ENCODE data around the gene MDFI.

The MDFI gene

GRCh38 chr6:41671376-41671775, 33.1 kb downstream of the MDFI start:
- no peak for TF ChIP-seq CTCF (conservative IDR thresholded peaks at IDR 0.05; ENCODE audit: low read depth)
- POLR2A ChIA-PET (ENCODE audit: low non-redundant PET): no interaction called here
- no peak overlapping the region for H3K27ac ChIP-seq
- CTCF ChIA-PET: no interaction called here
- no peak for DNase-seq (ENCODE audit: low spot score)

- DNase-seq (ENCODE audit: low spot score): no peak
- ChIA-PET CTCF (no interaction called here), POLR2A (ENCODE audit: low non-redundant PET) (no interaction called here)
- no peak for TF ChIP-seq CTCF (conservative IDR thresholded peaks at IDR 0.05; ENCODE audit: low read depth)
- H3K27ac ChIP-seq: no peak overlapping the region
Observed at GRCh38 chr6:41672016-41672415, 33.7 kb downstream of the MDFI start.

GRCh38 chr6:41672816-41673703, 34.8 kb downstream of the MDFI start:
- DNase-seq (ENCODE audit: low spot score): no peak
- ChIA-PET CTCF (interaction anchor here (1.4 kb wide), 1 partner anchor 11 kb away, joined by 6 read pairs; no protein-coding TSS in a partner anchor), POLR2A (ENCODE audit: low non-redundant PET) (no interaction called here)
- no peak overlapping the region for H3K27ac ChIP-seq
- no peak for TF ChIP-seq CTCF (conservative IDR thresholded peaks at IDR 0.05; ENCODE audit: low read depth)

GRCh38 chr6:41673704-41674000, 35.4 kb downstream of the MDFI start:
- TF ChIP-seq CTCF (conservative IDR thresholded peaks at IDR 0.05; ENCODE audit: low read depth): no peak
- no peak for DNase-seq (ENCODE audit: low spot score)
- ChIA-PET POLR2A (ENCODE audit: low non-redundant PET) (no interaction called here), CTCF (interaction anchor here (1.4 kb wide), 1 partner anchor 10 kb away, joined by 6 read pairs; no protein-coding TSS in a partner anchor)
- no peak overlapping the region for H3K27ac ChIP-seq

- no peak overlapping the region for H3K27ac ChIP-seq
- CTCF ChIA-PET: interaction anchor here (1.0 kb wide), 1 partner anchor 9 kb away, joined by 5 read pairs; no protein-coding TSS in a partner anchor
- TF ChIP-seq CTCF (conservative IDR thresholded peaks at IDR 0.05; ENCODE audit: low read depth): no peak
- POLR2A ChIA-PET (ENCODE audit: low non-redundant PET): no interaction called here
- no peak for DNase-seq (ENCODE audit: low spot score)
Observed at GRCh38 chr6:41674231-41675000, 36.1 kb downstream of the MDFI start.

GRCh38 chr6:41675176-41675775, 37.0 kb downstream of the MDFI start:
- CTCF ChIA-PET: interaction anchor here (1.0 kb wide), 1 partner anchor 8 kb away, joined by 5 read pairs; no protein-coding TSS in a partner anchor
- TF ChIP-seq CTCF (conservative IDR thresholded peaks at IDR 0.05; ENCODE audit: low read depth): no peak
- no peak for DNase-seq (ENCODE audit: low spot score)
- POLR2A ChIA-PET (ENCODE audit: low non-redundant PET): no interaction called here
- no peak overlapping the region for H3K27ac ChIP-seq

Measured in RWPE1 (cell line).